Endometrial microvascular endothelial cells (primary cell): Measurements from ENCODE around the gene CUL1. TPM values are rescaled to one million over a fixed set of nuclear protein-coding genes. Genes with fewer than 3 reads are reported as not detected.

ENCODE experiments used
- in situ Hi-C: cut with HindIII; loops from 2 replicates; pipeline ENCODE4 v1.10.0; 2017; ENCODE audit warnings: low sequenced_read_pairs, low pct_unique_long_range_greater_than_20kb; ENCODE audit errors: inconsistent ontology term
- total RNA-seq: library from RNA; depleted of rRNA; stranded (reverse); fragments of >200 nt; gene quantifications from one replicate; pipeline ENCODE4 v1.2.3, GENCODE V29; 2015; ENCODE audit errors: inconsistent ontology term

Gene CUL1
- total RNA-seq, 1 donor from 2014 or later = 53.4 TPM

DNA sequence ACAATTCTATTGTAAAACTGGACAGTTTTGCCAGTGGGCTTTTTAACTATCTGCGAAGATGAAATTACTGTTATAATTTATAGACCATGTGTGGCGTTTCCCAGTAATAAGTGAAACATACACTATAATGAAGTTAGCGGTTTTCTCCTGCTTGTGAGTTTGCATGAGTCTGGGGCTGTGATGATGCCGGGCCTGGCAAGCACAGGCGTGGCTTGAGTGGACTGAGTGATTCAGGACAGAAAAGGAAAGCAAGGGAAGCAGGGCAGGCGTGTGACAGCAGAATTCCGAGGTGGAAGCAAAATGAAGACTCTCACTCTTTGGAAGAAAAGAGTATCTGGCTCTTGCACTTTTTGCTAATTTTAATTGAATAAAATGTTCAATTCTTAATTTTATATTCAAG, 90.5 kb downstream of the CUL1 start:
- in situ Hi-C loops = no loop called here

DNA sequence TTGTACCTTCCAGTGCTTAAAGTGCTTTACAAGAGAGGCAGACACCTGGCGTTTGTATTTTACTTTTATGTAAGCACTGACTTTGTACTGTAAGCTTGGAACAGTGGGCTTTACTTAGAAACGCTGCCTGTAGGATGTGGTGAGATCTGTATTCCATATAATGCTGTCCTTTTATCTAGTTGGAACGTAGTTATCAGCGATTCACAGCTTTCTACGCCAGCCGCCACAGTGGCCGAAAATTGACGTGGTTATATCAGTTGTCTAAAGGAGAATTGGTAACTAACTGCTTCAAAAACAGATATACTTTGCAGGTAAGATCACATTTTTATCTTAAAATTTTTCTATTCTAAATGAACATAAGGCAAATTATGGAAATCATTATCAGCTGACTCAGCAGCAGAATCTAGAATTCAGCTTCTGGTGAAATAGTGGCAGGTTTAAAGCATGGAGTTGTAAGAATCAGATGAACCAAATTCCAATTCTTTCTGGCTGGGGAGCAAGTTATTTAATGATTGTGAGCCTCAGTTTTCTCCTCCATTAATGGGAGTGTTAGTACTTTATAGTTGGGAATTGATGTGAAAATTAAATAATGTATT, 91.5 kb downstream of the CUL1 start:
- in situ Hi-C loops = no loop called here

DNA sequence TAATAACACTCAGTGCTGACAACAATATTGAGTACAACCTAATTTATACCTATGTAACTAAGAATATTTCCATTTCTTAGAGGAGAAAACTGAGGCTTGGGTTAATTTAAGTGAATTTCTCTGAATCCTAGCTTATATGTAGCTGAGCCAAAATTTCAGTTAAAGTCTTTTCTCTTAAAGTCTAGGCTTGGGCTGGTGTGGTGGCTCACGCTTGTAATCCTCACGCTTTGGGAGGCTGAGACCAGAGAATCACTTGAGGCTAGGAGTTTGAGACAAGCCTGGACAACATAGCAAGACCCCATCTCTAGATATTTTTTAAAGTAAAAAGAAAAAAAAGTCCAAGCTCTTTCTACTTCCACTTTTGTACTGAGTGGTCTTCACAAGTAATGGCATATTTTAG, 92.1 kb downstream of the CUL1 start:
- in situ Hi-C loops = no loop called here

DNA sequence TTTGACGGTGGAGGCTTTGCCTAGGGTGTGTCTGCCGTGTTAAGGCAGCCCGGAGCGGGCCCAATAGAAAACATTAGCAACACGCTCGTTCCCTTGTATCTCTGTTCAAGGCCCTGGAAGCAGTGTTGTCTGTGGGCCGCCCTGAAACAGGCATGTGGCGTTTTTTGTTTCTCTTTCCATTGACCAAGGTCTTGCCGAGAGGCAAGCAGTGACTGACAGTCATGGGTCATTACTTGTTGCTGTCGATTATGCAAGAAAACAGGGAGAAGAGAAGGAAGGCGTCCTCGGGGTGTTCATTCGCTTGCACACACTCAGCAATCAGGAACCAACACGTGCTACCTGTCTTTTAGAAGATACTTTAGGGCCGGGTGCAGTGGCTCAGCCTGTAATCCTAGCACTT, 92.8 kb downstream of the CUL1 start:
- in situ Hi-C loops = no loop called here

DNA sequence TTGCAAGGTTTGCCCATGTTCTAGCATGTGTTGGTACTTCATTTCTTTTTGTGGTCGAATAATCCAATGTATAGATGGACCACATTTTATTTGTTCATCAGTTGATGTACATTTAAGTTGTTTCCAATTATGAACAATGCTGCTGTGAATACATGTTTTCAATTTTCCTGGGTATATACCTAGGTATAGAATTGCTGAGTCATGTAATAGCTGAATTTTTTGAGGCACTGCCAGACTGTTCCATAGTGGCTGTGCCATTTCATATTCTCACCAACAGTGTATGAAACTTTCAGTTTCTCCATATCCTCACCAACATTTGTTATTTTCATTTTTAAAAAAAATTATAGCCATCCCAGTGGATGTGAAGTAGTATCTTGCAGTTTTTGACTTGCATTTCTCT, 94.9 kb downstream of the CUL1 start:
- in situ Hi-C loops = no loop called here

DNA sequence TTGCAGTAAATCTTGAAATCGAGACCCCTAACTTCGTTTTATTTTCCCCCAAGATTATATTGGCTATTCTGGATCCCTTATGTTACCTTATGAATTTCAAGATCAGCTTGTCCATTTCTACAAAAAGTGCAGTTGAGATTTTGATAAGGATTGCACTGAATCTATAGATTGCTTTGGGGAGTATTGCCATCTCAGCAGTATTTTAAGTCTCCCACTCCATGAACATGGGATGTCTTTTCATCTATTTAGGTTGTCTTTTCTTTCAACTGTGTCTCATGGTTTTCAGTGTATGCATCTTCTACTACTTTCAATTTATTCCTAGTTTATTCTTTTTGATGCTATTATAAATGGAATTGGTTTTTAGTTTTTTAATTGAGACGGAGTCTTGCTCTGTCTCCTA, 95.8 kb downstream of the CUL1 start:
- in situ Hi-C loops = no loop called here

DNA sequence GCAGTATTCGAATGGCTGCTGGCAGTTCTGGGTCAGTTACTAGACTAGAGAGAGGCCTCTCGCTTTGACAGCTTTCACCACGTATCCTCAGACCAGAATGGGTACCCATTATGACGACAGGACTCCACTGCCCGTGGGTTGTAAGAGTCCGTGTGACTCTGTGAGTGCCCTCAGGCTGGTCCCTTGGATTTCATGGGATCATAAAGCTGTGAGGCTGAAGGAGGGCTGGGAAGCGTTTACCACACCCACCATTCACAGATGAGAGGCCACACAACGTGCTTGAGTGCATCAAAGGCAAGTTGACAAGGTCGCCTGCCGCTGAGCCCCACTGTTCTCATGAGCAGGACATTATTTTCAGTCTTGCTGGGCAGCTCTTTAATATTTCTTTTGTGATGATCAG, 98.1 kb downstream of the CUL1 start:
- in situ Hi-C loops = no loop called here

DNA sequence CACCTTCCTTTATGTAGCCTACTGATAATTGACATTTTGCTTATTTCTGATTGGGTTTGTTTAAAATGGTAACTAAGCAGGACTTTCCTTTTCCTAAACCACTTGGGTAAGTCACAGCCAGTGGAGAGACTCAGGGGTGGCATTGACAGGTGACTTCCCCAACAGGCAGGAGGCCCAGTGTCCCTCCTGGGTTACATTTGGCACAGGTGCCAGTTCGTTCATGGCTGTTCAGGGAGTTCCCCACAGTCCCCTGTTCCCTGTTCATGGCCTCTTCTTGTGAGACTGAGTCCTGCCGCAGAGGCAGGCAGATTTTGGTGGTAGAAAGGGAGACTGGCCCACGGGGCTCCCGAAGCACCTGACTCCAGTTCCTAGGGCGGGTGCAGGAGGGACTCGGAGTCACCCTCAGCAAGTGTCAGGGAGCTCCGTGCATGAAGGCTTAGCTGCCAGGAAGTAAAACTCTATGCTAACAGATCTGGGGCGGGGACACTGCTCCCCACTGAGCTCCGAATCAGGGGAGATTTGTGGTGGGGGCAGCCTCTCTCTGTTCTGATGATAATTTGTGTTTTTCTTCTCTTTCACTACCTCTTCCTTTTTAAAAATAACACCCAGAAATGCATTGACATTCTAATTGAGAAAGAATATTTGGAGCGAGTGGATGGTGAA, 101.3 kb downstream of the CUL1 start:
- in situ Hi-C loops = no loop called here

DNA sequence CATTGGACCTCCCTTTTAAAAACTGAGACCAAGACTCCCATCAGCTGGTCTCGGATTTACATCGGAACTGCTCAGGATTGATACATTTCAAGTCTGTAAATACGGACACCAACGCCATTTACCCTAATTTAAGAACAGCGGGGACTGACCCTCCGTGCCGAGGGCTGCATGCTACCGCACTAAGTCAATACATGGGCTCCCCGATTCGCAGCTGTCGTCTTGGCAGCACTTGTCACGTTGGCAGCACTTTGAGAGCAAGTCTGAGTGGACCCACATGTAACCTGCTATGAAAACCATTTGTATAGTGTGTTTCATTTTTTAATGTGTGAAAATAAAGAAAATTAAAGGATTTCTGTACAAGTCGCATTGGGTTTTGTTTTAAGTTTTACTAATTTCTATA, 102.0 kb downstream of the CUL1 start:
- in situ Hi-C loops = no loop called here

DNA sequence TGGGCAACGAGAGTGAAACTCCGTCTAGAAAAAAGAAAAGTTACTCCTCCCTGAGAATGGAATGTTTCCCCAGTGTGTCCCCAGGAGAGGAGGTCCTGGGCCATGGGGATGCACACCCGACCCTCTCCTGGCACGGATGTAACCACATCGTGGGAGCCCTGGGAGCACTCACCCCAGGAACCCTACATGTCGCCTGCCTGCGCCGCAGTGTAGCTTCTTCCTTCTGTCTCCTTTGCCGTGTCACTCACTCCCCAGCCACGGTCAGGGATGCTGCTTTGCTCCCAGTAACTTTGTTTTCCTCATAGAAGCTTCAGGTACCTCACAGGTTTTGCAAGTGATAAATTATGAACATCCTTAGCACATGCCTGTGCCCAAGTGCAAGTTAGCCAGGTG, 103.4 kb downstream of the CUL1 start:
- in situ Hi-C loops = no loop called here

DNA sequence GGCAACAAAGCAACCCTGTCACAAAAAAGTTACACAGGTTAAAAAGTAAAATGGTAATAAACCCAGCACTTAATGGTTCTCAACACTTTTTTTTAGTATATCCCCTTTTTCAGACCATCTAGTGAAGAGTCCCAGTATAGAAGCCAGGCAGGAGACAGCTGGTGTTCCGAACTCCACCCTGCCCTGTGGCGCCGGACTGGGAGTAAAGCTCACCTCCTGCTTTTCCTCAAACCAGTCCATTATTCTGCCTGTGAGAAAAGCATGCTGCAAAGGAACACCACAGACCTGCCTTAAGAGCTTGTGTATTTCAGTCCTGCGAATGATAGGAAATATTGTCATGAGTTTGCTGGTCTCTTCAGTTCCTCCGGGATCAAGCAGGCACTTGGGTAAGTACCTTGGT, 104.4 kb downstream of the CUL1 start:
- in situ Hi-C loops = no loop called here

DNA sequence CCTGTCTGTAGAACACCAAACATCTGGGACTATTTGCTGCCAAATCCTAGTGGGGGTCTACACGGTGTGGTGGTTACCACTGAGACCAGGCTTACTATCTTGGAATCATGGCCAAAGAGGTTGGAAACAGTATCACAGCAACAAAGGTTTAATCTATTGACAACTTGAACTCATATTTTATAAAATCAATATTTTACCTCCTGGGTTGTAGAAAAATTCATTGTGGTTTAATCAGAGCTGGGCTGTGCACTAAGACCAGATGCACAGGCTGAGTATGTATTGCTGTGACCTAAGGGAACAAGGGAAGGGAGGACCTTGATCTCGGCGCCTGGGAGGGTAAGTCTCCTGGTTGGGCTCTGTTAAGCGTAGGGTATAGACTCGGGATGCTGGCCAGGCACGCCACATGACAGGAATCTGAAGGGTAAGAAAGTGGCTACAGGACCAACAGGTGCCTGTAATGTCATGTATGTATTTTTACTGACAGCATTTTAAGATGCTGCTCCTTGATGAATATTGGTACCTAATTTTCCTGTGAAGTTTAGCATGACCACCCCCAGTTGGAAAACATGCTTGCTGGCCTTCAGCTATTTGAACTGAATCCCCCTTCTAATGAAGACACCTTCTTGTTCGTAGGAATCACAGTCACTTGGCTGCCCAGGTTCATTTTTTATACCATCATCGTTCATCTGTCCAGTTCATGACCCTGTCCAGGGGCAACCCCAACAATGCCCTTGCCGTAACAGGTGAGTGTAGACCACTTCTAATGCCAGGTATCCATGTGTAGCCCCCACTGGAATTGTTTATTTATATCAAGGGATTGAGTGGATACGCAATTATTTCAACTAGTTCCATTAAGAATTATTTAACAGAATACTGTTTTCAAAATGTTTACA, 105.9 kb downstream of the CUL1 start:
- in situ Hi-C loops = no loop called here

DNA sequence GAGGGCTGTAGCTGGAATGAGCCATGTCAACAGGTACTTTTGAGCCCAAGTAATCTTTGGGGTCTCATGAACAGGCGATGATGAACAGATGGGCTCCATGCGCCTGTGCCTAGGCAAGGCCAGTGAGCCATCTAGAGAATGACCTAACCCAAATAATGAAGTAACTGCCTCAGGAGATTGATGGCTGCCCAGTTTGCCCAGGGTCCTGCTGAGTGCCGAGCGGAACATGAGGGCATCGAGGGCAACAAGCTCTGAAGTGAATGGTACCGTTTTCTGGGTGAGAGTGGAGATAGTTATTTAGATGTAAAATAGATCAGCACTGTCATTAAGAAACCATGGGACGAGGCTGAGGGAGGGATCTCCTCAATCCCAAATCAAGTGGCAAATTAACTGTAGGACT, 107.5 kb downstream of the CUL1 start:
- in situ Hi-C loops = no loop called here

DNA sequence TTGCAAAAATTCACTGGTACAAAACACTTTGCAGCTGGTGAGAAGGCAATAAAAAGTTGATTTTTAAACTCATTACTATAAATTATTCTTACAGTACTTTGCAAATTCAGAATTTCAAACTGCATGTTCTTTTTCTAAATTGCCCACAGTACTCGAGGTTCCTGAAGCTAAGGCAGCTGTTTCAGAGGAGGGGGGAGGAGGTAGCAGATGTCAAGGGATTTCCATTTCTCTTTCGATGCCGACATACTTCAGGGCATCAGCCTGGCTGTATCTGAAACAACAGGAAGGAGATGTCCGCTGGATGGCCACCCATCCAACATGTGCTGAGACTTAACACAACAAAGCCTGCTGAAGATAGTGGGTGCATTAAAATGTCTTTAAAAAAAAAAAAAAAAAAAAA, 108.7 kb downstream of the CUL1 start:
- in situ Hi-C loops = no loop called here

DNA sequence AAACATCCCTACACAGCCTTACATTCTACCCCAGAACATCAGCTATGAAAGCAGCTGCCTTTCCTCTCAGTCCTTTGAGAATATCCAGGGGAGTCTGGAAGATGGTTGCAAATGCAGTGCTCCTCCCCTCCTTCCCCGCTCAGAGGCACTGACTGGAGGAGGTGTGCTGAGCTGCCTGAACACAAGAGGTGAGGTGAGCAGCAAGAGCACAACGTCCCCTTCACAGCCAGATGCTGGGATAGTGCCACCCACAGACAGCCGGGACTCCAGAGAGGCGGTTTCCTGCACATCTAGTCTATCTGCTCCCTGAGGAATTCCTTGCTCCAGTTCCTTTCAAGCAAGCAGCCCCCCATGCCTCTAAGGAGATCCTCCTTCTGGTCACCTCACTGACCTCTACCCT, 111.2 kb downstream of the CUL1 start:
- in situ Hi-C loops = no loop called here

DNA sequence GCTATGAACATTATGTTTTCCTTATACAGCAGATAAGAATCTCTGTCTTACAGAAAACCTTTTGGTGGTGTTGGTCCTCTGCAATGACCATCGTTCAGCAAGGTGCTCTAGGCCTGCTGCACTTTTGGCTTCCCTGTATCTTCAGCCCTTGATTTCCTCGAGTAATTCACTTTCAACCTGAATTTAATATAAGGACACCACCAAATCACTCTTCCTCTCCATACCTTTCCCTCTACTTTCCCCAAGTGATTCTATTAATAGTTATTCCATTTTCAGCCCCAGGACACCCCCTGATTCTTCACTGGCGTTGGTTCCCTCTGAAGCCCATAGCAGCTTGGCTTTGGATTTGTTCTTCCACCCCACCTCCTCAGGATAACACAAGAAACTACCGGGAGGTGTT, 113.2 kb downstream of the CUL1 start:
- in situ Hi-C loops = no loop called here

DNA sequence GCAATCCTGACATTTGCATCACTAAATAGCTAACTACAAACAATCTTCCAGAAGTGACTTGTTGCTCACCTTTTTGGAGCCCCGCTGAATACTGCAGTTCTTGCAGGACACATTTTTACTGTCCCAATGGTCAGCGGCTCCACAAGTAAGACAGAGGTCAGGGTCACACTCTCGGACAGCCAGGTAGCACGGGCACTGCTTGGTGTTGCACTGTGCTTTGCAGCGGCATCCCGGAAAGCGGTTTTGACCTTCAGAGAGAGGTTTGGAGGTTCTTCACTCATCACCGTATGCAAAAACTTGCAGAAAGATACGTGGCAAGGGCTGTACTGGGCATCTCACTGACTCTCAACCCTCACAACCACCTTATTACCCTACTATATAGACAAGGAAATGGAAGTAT, 115.2 kb downstream of the CUL1 start:
- in situ Hi-C loops = no loop called here

DNA sequence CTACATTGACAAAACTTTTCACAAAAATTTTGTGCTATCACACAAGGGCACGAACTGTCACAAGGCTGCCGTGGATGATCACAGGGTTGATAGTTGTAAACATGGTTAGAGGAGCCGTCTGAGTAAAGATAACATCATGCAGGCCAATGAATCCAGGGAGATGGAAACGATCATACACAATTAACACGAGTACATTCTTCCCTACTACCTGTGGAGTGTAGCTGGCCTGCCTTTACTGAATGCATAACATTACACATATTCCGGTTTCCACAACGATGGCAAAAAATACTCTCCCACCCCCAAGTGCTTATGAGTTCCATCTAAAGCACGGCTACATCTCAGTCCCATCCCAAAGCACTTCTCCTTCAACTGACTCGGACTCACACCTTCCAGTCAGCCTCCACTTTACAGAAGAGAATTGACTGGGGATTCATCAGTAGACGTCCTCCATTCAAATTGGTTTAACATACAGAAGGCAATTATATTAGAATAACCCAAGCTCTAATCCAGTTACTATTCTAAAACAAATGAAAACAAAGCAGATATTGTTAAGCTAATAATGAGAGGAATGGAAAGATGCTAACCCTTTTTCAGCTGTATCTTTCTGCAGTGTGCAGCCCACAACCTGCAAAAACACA, 116.3 kb downstream of the CUL1 start:
- in situ Hi-C loops = no loop called here

DNA sequence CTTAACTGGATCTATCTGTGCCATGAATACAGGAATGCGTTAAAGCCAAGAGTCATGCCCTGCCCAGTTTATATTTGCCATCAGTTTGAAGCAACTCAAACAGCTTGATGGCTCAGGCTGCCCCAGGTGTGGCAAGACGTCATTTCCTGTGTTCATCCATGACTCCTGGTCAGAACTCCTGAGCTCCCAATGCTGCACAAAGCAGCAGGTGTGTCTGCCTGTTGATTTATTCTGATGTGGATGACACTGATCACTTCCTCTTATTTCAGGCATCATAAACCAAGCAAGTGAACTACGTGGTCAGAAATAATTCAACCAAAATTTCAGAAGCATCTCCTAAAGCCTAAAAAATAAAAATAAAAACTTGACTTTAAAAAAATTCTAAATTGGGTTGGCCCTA, 116.9 kb downstream of the CUL1 start:
- in situ Hi-C loops = no loop called here
